Osteoblast (primary cell): ENCODE data around the gene EME2. TPM values are rescaled to one million over a fixed set of nuclear protein-coding genes. Genes with fewer than 3 reads are reported as not detected.

Experiments used
- DNase-seq: peaks from one replicate; pipeline ENCODE4 v3.0.0; 2011; ENCODE audit warnings: low spot score, mixed read lengths; ENCODE audit not compliant: insufficient read length; ENCODE audit errors: missing footprints
- H2AFZ ChIP-seq: 2 replicates; pipeline ENCODE4 v1.6.0; 2011; ENCODE audit warnings: mild to moderate bottlenecking, low read length
- H3K27ac ChIP-seq: 2 replicates; pipeline ENCODE4 v1.5.1; 2011; ENCODE audit warnings: mild to moderate bottlenecking, low read depth, low read length, moderate library complexity
- H3K27me3 ChIP-seq: 2 replicates; pipeline ENCODE4 v1.6.0; 2012; ENCODE audit warnings: mild to moderate bottlenecking, control low read depth, inconsistent platforms, low read length, moderate library complexity; ENCODE audit not compliant: insufficient read depth
- H3K36me3 ChIP-seq: 2 replicates; pipeline ENCODE4 v1.5.1; 2011; ENCODE audit warnings: mild to moderate bottlenecking, low read length, control low read depth, moderate library complexity; ENCODE audit not compliant: insufficient read depth
- H3K4me1 ChIP-seq: 2 replicates; pipeline ENCODE4 v1.5.1; 2011; ENCODE audit warnings: mild to moderate bottlenecking, low read length, control low read depth, moderate library complexity; ENCODE audit not compliant: insufficient read depth
- H3K4me2 ChIP-seq: 2 replicates; pipeline ENCODE4 v1.6.0; 2011; ENCODE audit warnings: mild to moderate bottlenecking, low read length; ENCODE audit not compliant: insufficient read depth
- H3K4me3 ChIP-seq: fragments of 200-600 bp; sonication (generic); 3 replicates; pipeline ENCODE4 v1.5.1; 2012; ENCODE audit warnings: mild to moderate bottlenecking, low read length, inconsistent platforms; ENCODE audit not compliant: insufficient read depth
- H3K79me2 ChIP-seq: 2 replicates; pipeline ENCODE4 v1.6.0; 2012; ENCODE audit warnings: mild to moderate bottlenecking, low read length, control low read depth, inconsistent platforms; ENCODE audit not compliant: insufficient read depth
- H3K9me3 ChIP-seq: 2 replicates; pipeline ENCODE4 v1.5.1; 2011; ENCODE audit warnings: low read depth, low read length, control low read depth
- H4K20me1 ChIP-seq: 2 replicates; pipeline ENCODE4 v1.6.0; 2012; ENCODE audit warnings: mild to moderate bottlenecking, low read length, control low read depth; ENCODE audit not compliant: insufficient read depth
- total RNA-seq: library from RNA; depleted of rRNA; stranded (reverse); fragments of >200 nt; gene quantifications from 2 replicates; pipeline ENCODE4 v1.2.3, GENCODE V29; 2012
- TF ChIP-seq, protein P1 (sequence below): IDR thresholded peaks from 2 replicates; pipeline ENCODE4 v1.5.1; 2011; ENCODE audit warnings: mild to moderate bottlenecking, low read depth, low read length, moderate library complexity; ENCODE audit errors: extremely low read depth

Gene EME2
- total RNA-seq, 1 donor: 16.3 TPM

GRCh38 chr16:1761751-1762150 lies 10.9 kb upstream of the EME2 start:
- no peaks in the 10 kb centered on the region for H3K79me2 ChIP-seq
- peak; percentile 84 for DNase-seq
- H3K36me3 ChIP-seq: peaks cover 59% of the 10 kb centered on the region
- TF ChIP-seq, protein P1, sequence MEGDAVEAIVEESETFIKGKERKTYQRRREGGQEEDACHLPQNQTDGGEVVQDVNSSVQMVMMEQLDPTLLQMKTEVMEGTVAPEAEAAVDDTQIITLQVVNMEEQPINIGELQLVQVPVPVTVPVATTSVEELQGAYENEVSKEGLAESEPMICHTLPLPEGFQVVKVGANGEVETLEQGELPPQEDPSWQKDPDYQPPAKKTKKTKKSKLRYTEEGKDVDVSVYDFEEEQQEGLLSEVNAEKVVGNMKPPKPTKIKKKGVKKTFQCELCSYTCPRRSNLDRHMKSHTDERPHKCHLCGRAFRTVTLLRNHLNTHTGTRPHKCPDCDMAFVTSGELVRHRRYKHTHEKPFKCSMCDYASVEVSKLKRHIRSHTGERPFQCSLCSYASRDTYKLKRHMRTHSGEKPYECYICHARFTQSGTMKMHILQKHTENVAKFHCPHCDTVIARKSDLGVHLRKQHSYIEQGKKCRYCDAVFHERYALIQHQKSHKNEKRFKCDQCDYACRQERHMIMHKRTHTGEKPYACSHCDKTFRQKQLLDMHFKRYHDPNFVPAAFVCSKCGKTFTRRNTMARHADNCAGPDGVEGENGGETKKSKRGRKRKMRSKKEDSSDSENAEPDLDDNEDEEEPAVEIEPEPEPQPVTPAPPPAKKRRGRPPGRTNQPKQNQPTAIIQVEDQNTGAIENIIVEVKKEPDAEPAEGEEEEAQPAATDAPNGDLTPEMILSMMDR: no peak
- H3K9me3 ChIP-seq: no peaks in the 10 kb centered on the region
- H3K27ac ChIP-seq: no peak overlapping the region
- H3K27me3 ChIP-seq: no peaks in the 10 kb centered on the region
- peaks cover 9% of the 10 kb centered on the region for H4K20me1 ChIP-seq
- H3K4me2 ChIP-seq: no peak overlapping the region
- H3K4me1 ChIP-seq: no peaks in the 10 kb centered on the region
- no peak overlapping the region for H3K4me3 ChIP-seq
- H2AFZ ChIP-seq: no peak overlapping the region

GRCh38 chr16:1762196-1762878 lies 10.3 kb upstream of the EME2 start:
- no peak for DNase-seq
- Histone ChIP-seq H4K20me1 (peaks cover 9% of the 10 kb centered on the region), H3K4me2 (no peak overlapping the region), H3K9me3 (no peaks in the 10 kb centered on the region), H3K36me3 (peaks cover 59% of the 10 kb centered on the region), H3K4me3 (no peak overlapping the region), H3K79me2 (no peaks in the 10 kb centered on the region), H3K4me1 (no peaks in the 10 kb centered on the region), H3K27me3 (no peaks in the 10 kb centered on the region), H2AFZ (no peak overlapping the region), H3K27ac (no peak overlapping the region)
- TF ChIP-seq, protein P1: no peak

- no peak overlapping the region for H3K4me3 ChIP-seq
- no peaks in the 10 kb centered on the region for H3K79me2 ChIP-seq
- no peaks in the 10 kb centered on the region for H3K27me3 ChIP-seq
- no peak overlapping the region for H2AFZ ChIP-seq
- no peaks in the 10 kb centered on the region for H3K4me1 ChIP-seq
- H4K20me1 ChIP-seq: peaks cover 9% of the 10 kb centered on the region
- TF ChIP-seq, protein P1: no peak
- no peak overlapping the region for H3K27ac ChIP-seq
- H3K4me2 ChIP-seq: no peak overlapping the region
- DNase-seq: no peak
- peaks cover 57% of the 10 kb centered on the region for H3K36me3 ChIP-seq
- no peaks in the 10 kb centered on the region for H3K9me3 ChIP-seq
Measured at GRCh38 chr16:1762879-1763520, 9.6 kb upstream of the EME2 start.
